Colonic mucosa (tissue), 4 donors: ENCODE data around the gene LZTS2. TPM values are rescaled to one million over a fixed set of nuclear protein-coding genes. Genes with fewer than 3 reads are reported as not detected.

Experiments
- DNase-seq: peaks from one replicate; pipeline ENCODE4 v3.0.0-alpha.2; 2020
- H3K27ac ChIP-seq: fragments of 200-600 bp; one replicate; pipeline ENCODE4 v1.8.0; 2021
- H3K27me3 ChIP-seq: fragments of 200-600 bp; one replicate; pipeline ENCODE4 v1.8.0; 2021
- H3K36me3 ChIP-seq: fragments of 200-600 bp; one replicate; pipeline ENCODE4 v1.8.0; 2021
- H3K4me1 ChIP-seq: fragments of 200-600 bp; one replicate; pipeline ENCODE4 v1.8.0; 2021; ENCODE audit warnings: mild to moderate bottlenecking
- H3K4me3 ChIP-seq: fragments of 200-600 bp; one replicate; pipeline ENCODE4 v1.8.0; 2021
- H3K9ac ChIP-seq, 2 donors: one replicate each; pipeline ENCODE4 v1.7.0; 2013; ENCODE audit warnings: control low read depth in 2 of 2, low read depth in 2 of 2, low read length in 2 of 2
- H3K9me3 ChIP-seq: fragments of 200-600 bp; one replicate; pipeline ENCODE4 v1.8.0; 2021
- CTCF ChIP-seq: fragments of 200-600 bp; IDR thresholded peaks from one replicate; pipeline ENCODE4 v1.8.0; 2022; ENCODE audit warnings: antibody characterized with exemption, mild to moderate bottlenecking
- intact Hi-C: fragments of 100-400 bp; cut with DNase I; formaldehyde crosslinking; loops from one replicate; pipeline ENCODE4 v1.14.1; 2022
- total RNA-seq, 2 donors: library from RNA; stranded (reverse); fragmentation: NEBNext Ultra II Directional in 1 of 2; extraction: Animal tissue kit (Norgen Biotek cat#: 25700) in 1 of 2; gene quantifications; one replicate each; pipeline ENCODE4 v1.2.1, GENCODE V29; 2021
- donor health status: healthy.
- donor health status: DM: no; HTN: no; CAD: no.
- donor health status: DM: no; HTN: no; CAD: no.

LZTS2 gene
- total RNA-seq, 2 donors from 2014 or later: 30.8 to 36.5 TPM

GRCh38 chr10:101005869-101006567, 6.4 kb downstream of the LZTS2 start:
- H3K27ac ChIP-seq: no peak overlapping the region
- no peaks in the 10 kb centered on the region for H3K27me3 ChIP-seq
- no peaks in the 10 kb centered on the region for H3K9me3 ChIP-seq
- DNase-seq: no peak
- no peak for TF ChIP-seq CTCF
- intact Hi-C loops: no loop called here
- H3K9ac ChIP-seq: no peak overlapping the region
- H3K4me1 ChIP-seq: peaks cover 7% of the 10 kb centered on the region
- H3K36me3 ChIP-seq: no peaks in the 10 kb centered on the region
- H3K4me3 ChIP-seq: no peak overlapping the region

- H3K9ac ChIP-seq: peak overlapping the region in 1 of 2 donors; percentile 12
Observed at GRCh38 chr10:101006593-101007098, 7.0 kb downstream of the LZTS2 start.

GRCh38 chr10:101007099-101007711, 7.6 kb downstream of the LZTS2 start:
- no peak for TF ChIP-seq CTCF
- Histone ChIP-seq H3K4me1 (no peaks in the 10 kb centered on the region), H3K27ac (no peak overlapping the region), H3K9ac (no peak overlapping the region), H3K9me3 (no peaks in the 10 kb centered on the region), H3K4me3 (no peak overlapping the region), H3K27me3 (no peaks in the 10 kb centered on the region), H3K36me3 (no peaks in the 10 kb centered on the region)
- DNase-seq: no peak
- intact Hi-C loops: no loop called here

More at GRCh38 chr10:101006593-101007098, 7.0 kb downstream of the LZTS2 start:
- Histone ChIP-seq H3K4me1 (peaks cover 5% of the 10 kb centered on the region), H3K36me3 (no peaks in the 10 kb centered on the region), H3K27me3 (no peaks in the 10 kb centered on the region), H3K4me3 (no peak overlapping the region), H3K27ac (no peak overlapping the region), H3K9me3 (no peaks in the 10 kb centered on the region)
- no peak for DNase-seq
- TF ChIP-seq CTCF: no peak
- intact Hi-C loops: no loop called here

GRCh38 chr10:101007915-101008822, 8.6 kb downstream of the LZTS2 start:
- no peaks in the 10 kb centered on the region for H3K27me3 ChIP-seq
- peak overlapping the region in 1 of 2 donors; percentile 35 for H3K9ac ChIP-seq
- H3K9me3 ChIP-seq: no peaks in the 10 kb centered on the region
- no peak for TF ChIP-seq CTCF
- H3K27ac ChIP-seq: no peak overlapping the region
- no peak overlapping the region for H3K4me3 ChIP-seq
- H3K36me3 ChIP-seq: no peaks in the 10 kb centered on the region
- intact Hi-C loops: no loop called here
- H3K4me1 ChIP-seq: no peaks in the 10 kb centered on the region
- no peak for DNase-seq

GRCh38 chr10:101008823-101009423, 9.3 kb downstream of the LZTS2 start:
- Histone ChIP-seq H3K27ac (no peak overlapping the region), H3K27me3 (no peaks in the 10 kb centered on the region), H3K4me3 (no peak overlapping the region)

More at GRCh38 chr10:101008823-101009423, 9.3 kb downstream of the LZTS2 start:
- Histone ChIP-seq H3K9ac (no peak overlapping the region), H3K4me1 (no peaks in the 10 kb centered on the region), H3K9me3 (no peaks in the 10 kb centered on the region), H3K36me3 (no peaks in the 10 kb centered on the region)
- DNase-seq: no peak
- intact Hi-C loops: no loop called here
- no peak for TF ChIP-seq CTCF
